Right lobe of liver (tissue), 6 donors: ENCODE results near the gene MUC6. TPM values are rescaled to one million over a fixed set of nuclear protein-coding genes. Genes with fewer than 3 reads are reported as not detected.

ENCODE experiments used
- ATAC-seq, 4 donors: fragments of 200-7000 bp; cut with Tn5 transposase; one replicate each; pipeline ENCODE4 v1.9.1; 2020; ENCODE audit warnings: mild to moderate bottlenecking in 4 of 4, moderate library complexity in 4 of 4
- DNase-seq, 3 donors: peaks; one replicate each; pipeline ENCODE4 v3.0.0-alpha.2; 2020
- H3K27ac ChIP-seq, 3 donors: fragments of 200-600 bp; one replicate each; pipeline ENCODE4 v1.8.0; 2022
- H3K27me3 ChIP-seq, 2 donors: fragments of 200-600 bp; one replicate each; pipeline ENCODE4 v1.8.0; 2022
- H3K36me3 ChIP-seq, 4 donors: fragments of 200-600 bp; sonication (generic) in 1 of 4; one replicate each; pipeline versions ENCODE4 v1.5.1 to v1.8.0; 2017 to 2022; ENCODE audit warnings: control low read depth in 1 of 4
- H3K4me1 ChIP-seq, 4 donors: fragments of 200-600 bp; sonication (generic) in 1 of 4; one replicate each; pipeline versions ENCODE4 v1.5.1 to v1.8.0; 2017 to 2022; ENCODE audit warnings: control low read depth in 1 of 4
- H3K4me3 ChIP-seq, 3 donors: fragments of 200-600 bp; one replicate each; pipeline ENCODE4 v1.8.0; 2022
- H3K9me3 ChIP-seq, 4 donors: fragments of 200-600 bp; sonication (generic) in 1 of 4; one replicate each; pipeline versions ENCODE4 v1.5.1 to v1.8.0; 2017 to 2022; ENCODE audit warnings: control low read depth in 1 of 4
- CTCF ChIP-seq, 4 donors: fragments of 200-600 bp in 3 of 4; fragments of 450-650 bp in 1 of 4; IDR thresholded peaks; one replicate each; pipeline versions ENCODE4 v1.5.1 to v1.8.0; 2016 to 2022; ENCODE audit warnings: antibody characterized with exemption in 4 of 4, mild to moderate bottlenecking in 2 of 4
- POLR2A ChIP-seq: fragments of 450-650 bp; IDR thresholded peaks from one replicate; pipeline ENCODE4 v1.6.1; 2017; ENCODE audit warnings: antibody characterized with exemption, mild to moderate bottlenecking
- WGBS: methylation state at CpG from one replicate; pipeline ENCODE4 v1.1.6; 2018; ENCODE audit warnings: low coverage, low lambda C conversion rate; ENCODE audit not compliant: insufficient coverage; ENCODE audit errors: missing lambda C conversion rate; 5-methylcytosine and 5-hydroxymethylcytosine counted together
- intact Hi-C, 2 donors: fragments of 100-400 bp; cut with DNase I; formaldehyde crosslinking; loops; one replicate each; pipeline versions ENCODE4 v1.11.2 to v1.14.1; 2022
- total RNA-seq, 6 experiments: library from RNA; depleted of rRNA in 2 of 6; stranded (reverse); fragments of >200 nt in 2 of 6; fragmentation: NEBNext Ultra II Directional in 3 of 6; extraction: Animal tissue kit (Norgen Biotek cat#: 25700) in 3 of 6; gene quantifications; one replicate each; pipeline versions ENCODE4 v1.1.0 to v1.2.4, GENCODE V29; 2016 to 2023
- donor health status: DM: no; HTN: yes; CAD: no.
- donor health status: DM: no; HTN: no; CAD: no.
- donor health status: DM: no; HTN: no; CAD: no.
- donor health status: DM: no; HTN: yes; CAD: no.
- donor health status: DM: no; HTN: yes; CAD: no.

Gene MUC6
- total RNA-seq, 6 experiments from 2014 or later: 0.31 to 2.1 (median 0.72) TPM

DNA sequence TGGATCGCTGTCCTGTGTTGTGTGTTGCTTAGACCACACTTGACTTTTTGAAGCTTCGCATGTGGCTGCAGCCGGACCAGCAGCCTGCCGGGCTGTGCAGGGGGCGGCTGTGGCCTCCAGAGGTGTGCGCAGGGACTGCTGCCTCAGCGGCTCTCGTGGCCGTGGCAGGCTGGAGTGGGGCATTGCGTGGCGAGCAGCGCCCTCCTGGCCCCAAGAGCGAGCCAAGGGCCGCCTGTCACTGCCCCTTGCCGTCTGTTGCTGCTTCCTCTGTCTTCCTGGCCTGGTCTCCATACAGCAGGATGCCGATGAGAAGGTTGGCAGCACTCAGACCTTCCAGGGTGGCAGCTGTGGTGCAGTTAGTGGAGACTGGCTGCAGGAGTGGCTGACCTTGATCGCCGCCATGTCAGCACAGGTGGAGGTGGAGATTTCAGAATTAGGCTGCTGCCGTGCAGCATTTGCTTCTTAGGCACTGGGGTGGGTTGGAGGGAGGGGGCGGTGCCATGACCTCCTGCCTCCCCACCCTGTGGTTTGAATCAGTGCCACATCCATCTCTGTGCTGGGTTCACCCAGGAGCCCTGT lies 34.0 kb downstream of the MUC6 start:
- no peak for TF ChIP-seq POLR2A
- no peak for TF ChIP-seq CTCF (IDR thresholded peaks at IDR 0.05)
- ATAC-seq (no peak), DNase-seq (no peak)
- 73% methylated on average over 3 of the region's 20 CpGs for WGBS
- H3K36me3 ChIP-seq: peaks cover 0 to 68% (median 31%) of the 10 kb centered on the region in 4 donors
- no peak overlapping the region for H3K27ac ChIP-seq
- intact Hi-C loops: no loop called here
- H3K27me3 ChIP-seq: no peaks in the 10 kb centered on the region
- no peaks in the 10 kb centered on the region for H3K4me1 ChIP-seq
- H3K9me3 ChIP-seq: no peaks in the 10 kb centered on the region
- no peak overlapping the region for H3K4me3 ChIP-seq

DNA sequence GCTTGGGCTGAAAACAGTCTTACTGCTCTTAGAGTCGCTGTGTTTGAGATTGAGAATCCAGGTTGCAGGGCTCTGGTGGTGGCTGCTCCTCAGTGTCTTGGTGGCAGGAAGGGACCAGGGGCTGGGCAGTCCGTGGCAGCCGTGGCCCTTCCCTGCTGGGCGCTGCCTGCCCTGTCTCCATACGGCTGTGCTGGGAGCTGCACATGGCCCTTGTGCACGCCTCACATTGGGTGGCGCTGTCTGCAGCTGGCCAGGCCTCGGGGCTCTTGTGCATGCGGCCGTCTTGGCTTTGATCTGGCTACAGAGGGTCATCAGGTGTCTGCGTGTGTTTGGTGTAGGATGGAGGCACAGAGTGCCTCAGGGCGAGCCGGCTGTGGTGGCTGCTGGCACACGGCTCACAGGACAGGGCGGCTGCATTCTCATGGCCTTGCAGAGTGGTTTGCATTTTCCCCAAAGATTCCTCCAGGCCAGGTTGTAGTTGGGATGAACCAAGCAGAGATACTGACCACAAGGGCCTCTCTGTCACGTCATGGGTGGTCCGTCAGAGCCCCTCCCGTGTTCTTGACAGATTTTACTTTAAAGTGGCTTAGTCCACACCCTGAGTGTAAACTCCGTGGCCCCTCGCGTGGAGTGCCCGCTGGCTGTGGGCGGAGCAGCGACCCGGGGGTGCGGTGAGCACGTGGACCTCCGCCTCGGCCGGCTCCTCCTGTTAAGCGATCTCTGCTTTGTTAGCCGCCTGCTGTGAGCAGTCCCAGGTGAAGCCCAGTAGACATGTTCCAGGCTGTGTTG lies 34.7 kb downstream of the MUC6 start:
- Histone ChIP-seq H3K4me1 (no peaks in the 10 kb centered on the region), H3K27ac (no peak overlapping the region), H3K36me3 (peaks cover 0 to 61% (median 26%) of the 10 kb centered on the region in 4 donors), H3K27me3 (no peaks in the 10 kb centered on the region), H3K9me3 (no peaks in the 10 kb centered on the region), H3K4me3 (no peak overlapping the region)
- TF ChIP-seq CTCF (IDR thresholded peaks at IDR 0.05) (no peak), POLR2A (no peak)
- intact Hi-C loops: no loop called here
- no CpG with 5 or more reads among the region's 32 CpGs for WGBS
- ATAC-seq (no peak), DNase-seq (no peak)

- H3K9me3 ChIP-seq: no peaks in the 10 kb centered on the region
- H3K27me3 ChIP-seq: no peaks in the 10 kb centered on the region
- no peak overlapping the region for H3K4me3 ChIP-seq
- H3K36me3 ChIP-seq: peaks cover 0 to 58% (median 27%) of the 10 kb centered on the region in 4 donors
- WGBS: 95% methylated on average over 20 of the region's 38 CpGs
- intact Hi-C loops: no loop called here
- no peaks in the 10 kb centered on the region for H3K4me1 ChIP-seq
- TF ChIP-seq POLR2A (no peak), CTCF (IDR thresholded peaks at IDR 0.05) (no peak)
- H3K27ac ChIP-seq: no peak overlapping the region
- DNase-seq (no peak), ATAC-seq (peak in 1 of 4 donors; percentile 7)
Observed at GRCh38 chr11:1000357-1001278, 35.9 kb downstream of the MUC6 start.

GRCh38 chr11:999009-999408 lies 37.5 kb downstream of the MUC6 start:
- Histone ChIP-seq H3K4me1 (no peaks in the 10 kb centered on the region), H3K36me3 (peaks cover 0 to 54% (median 26%) of the 10 kb centered on the region in 4 donors), H3K4me3 (no peak overlapping the region), H3K27me3 (no peaks in the 10 kb centered on the region), H3K27ac (peak overlapping the region in 1 of 3 donors; percentile 31), H3K9me3 (no peaks in the 10 kb centered on the region)
- no CpG with 5 or more reads among the region's 10 CpGs for WGBS
- peak; percentile 49 to 79 (median 65) for ATAC-seq
- intact Hi-C loops: no loop called here
- no peak for TF ChIP-seq CTCF (IDR thresholded peaks at IDR 0.05)
- TF ChIP-seq POLR2A: no peak
- no peak for DNase-seq
